Aorta (tissue), 5 donors: ENCODE results near the gene TTLL7. TPM values are rescaled to one million over a fixed set of nuclear protein-coding genes. Genes with fewer than 3 reads are reported as not detected.

Experiments used
- ATAC-seq: fragments of 200-7000 bp; cut with Tn5 transposase; one replicate; pipeline ENCODE4 v1.9.1; 2022; ENCODE audit warnings: moderate library complexity; ENCODE audit not compliant: low FRiP score
- DNase-seq, 2 donors: peaks; one replicate each; pipeline ENCODE4 v3.0.0-alpha.2; 2020
- H3K27ac ChIP-seq, 2 donors: one replicate each; pipeline ENCODE4 v1.5.1; 2013; ENCODE audit warnings: low read length in 2 of 2, mild to moderate bottlenecking in 2 of 2, moderate library complexity in 2 of 2, control low read depth in 1 of 2, inconsistent platforms in 1 of 2, low read depth in 1 of 2
- H3K27me3 ChIP-seq, 2 donors: one replicate each; pipeline ENCODE4 v1.6.1; 2013; ENCODE audit warnings: control low read depth in 1 of 2, low read length in 1 of 2, mild to moderate bottlenecking in 1 of 2, moderate library complexity in 1 of 2; ENCODE audit not compliant: insufficient read depth in 2 of 2, control insufficient read depth in 1 of 2
- H3K36me3 ChIP-seq, 2 donors: one replicate each; pipeline ENCODE4 v1.6.1; 2013; ENCODE audit warnings: control low read depth in 1 of 2, low read length in 1 of 2, mild to moderate bottlenecking in 1 of 2; ENCODE audit not compliant: insufficient read depth in 2 of 2, control insufficient read depth in 1 of 2
- H3K4me1 ChIP-seq, 2 donors: one replicate each; pipeline ENCODE4 v1.6.1; 2013; ENCODE audit warnings: low read length in 2 of 2, control low read depth in 1 of 2, mild to moderate bottlenecking in 1 of 2, moderate library complexity in 1 of 2; ENCODE audit not compliant: insufficient read depth in 2 of 2, control insufficient read depth in 1 of 2
- H3K4me3 ChIP-seq, 2 donors: one replicate each; pipeline ENCODE4 v1.5.1; 2013; ENCODE audit warnings: low read length in 2 of 2, control low read depth in 1 of 2, mild to moderate bottlenecking in 1 of 2
- H3K9me3 ChIP-seq: one replicate; pipeline ENCODE4 v1.6.1; 2013; ENCODE audit warnings: mild to moderate bottlenecking, low read length; ENCODE audit not compliant: control insufficient read depth
- WGBS, 2 donors: extraction: QIAGEN DNeasy Blood & Tissue Kit; methylation state at CpG; one replicate each; pipeline ENCODE4 v1.1.7; 2013; 5-methylcytosine and 5-hydroxymethylcytosine counted together
- intact Hi-C, 2 donors: fragments of 100-400 bp; cut with DNase I; formaldehyde crosslinking; loops; one replicate each; pipeline versions ENCODE4 v1.14.2 to v1.15.0; 2022
- polyA plus RNA-seq, 2 donors: library from polyadenylated mRNA; stranded (reverse); fragments of 200-250 nt; gene quantifications; one replicate each; pipeline ENCODE4 v1.2.3, GENCODE V29; 2013
- total RNA-seq, 2 donors: library from RNA; stranded (reverse); fragmentation: NEBNext Ultra II Directional; extraction: Animal tissue kit (Norgen Biotek cat#: 25700); gene quantifications; one replicate each; pipeline ENCODE4 v1.2.1, GENCODE V29; 2021
- donor health status: healthy with polysubstance abuse.
- donor health status: Bipolar disorder and iron deficiency.
- donor health status: DM: no; HTN: no; CAD: no.
- donor health status: DM: no; HTN: no; CAD: no.
- donor health status: DM: yes; HTN: yes; CAD: no.

The TTLL7 gene
- total and polyA plus RNA-seq, 4 donors: 11.0 to 107 (median 60.9) TPM

GRCh38 chr1:83932693-83933092, 66.2 kb downstream of the TTLL7 start:
- ATAC-seq: no peak
- intact Hi-C loops: loop anchor here (2.0 to 10.0 kb wide), 3 partner anchors 62 to 145 kb away; partner anchors contain the start of gene TTLL7 (in 1 of the 2)
- H3K36me3 ChIP-seq: peaks cover 0 to 2% of the 10 kb centered on the region in 2 donors
- H3K27ac ChIP-seq: no peak overlapping the region
- no peak overlapping the region for H3K4me3 ChIP-seq
- 70 to 71% methylated on average over 4 of the region's 4 CpGs for WGBS, 2 donors
- H3K27me3 ChIP-seq: no peaks in the 10 kb centered on the region
- no peaks in the 10 kb centered on the region for H3K9me3 ChIP-seq
- DNase-seq: no peak
- H3K4me1 ChIP-seq: peaks cover 3% of the 10 kb centered on the region in 2 donors

GRCh38 chr1:83932281-83932680, 66.7 kb downstream of the TTLL7 start:
- DNase-seq: no peak
- H3K4me3 ChIP-seq: no peak overlapping the region
- H3K27me3 ChIP-seq: no peaks in the 10 kb centered on the region
- H3K4me1 ChIP-seq: peaks cover 3 to 4% of the 10 kb centered on the region in 2 donors
- peaks cover 0 to 2% of the 10 kb centered on the region in 2 donors for H3K36me3 ChIP-seq
- intact Hi-C loops: loop anchor here (2.0 to 10.0 kb wide), 3 partner anchors 63 to 145 kb away; partner anchors contain the start of gene TTLL7 (in 1 of the 2)
- no peak overlapping the region for H3K27ac ChIP-seq
- no peaks in the 10 kb centered on the region for H3K9me3 ChIP-seq
- no peak for ATAC-seq
- 78 to 80% methylated on average over 4 of the region's 4 CpGs for WGBS, 2 donors

DNA sequence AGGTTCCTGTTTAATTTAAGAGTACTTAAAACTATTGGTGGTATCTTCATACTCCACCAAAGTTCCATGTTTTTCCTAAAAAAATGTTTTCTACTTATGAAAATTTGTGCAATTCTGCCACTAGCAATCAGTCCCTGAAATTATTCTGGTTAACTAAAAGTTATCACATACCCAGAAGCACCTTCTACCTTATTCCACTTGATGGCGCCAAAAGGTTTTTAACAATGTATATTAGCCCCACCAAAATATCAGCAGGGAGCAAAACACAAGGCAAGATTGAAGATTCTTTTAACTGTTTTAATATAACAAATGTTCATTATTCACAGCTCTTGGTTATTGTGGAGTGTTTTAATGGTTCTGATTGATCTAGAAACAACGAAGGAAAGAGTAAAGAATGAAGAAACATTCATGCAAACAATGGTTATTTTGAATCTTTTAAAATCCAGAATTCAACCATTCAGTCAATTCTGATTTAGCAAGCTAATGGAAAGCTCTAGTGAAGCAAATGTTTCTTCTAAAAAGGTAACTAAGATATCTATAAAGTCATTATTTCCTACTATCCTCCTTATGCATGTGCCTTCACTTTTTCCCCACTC, 67.2 kb downstream of the TTLL7 start:
- 1 to 4% methylated on average over 2 of the region's 2 CpGs for WGBS, 2 donors
- intact Hi-C loops: loop anchor here (2.0 to 10.0 kb wide), 4 partner anchors 63 to 191 kb away; partner anchors contain the start of gene TTLL7 (in 1 of the 2)
- no peak for ATAC-seq

GRCh38 chr1:83929184-83929583, 69.7 kb downstream of the TTLL7 start:
- DNase-seq: no peak
- 94 to 98% methylated on average over 1 of the region's 1 CpG for WGBS, 2 donors
- Histone ChIP-seq H3K4me3 (no peak overlapping the region), H3K9me3 (no peaks in the 10 kb centered on the region), H3K27ac (no peak overlapping the region), H3K27me3 (no peaks in the 10 kb centered on the region), H3K4me1 (peaks cover 3 to 4% of the 10 kb centered on the region in 2 donors), H3K36me3 (peaks cover 4% of the 10 kb centered on the region in 2 donors)
- intact Hi-C loops: loop anchor here in 1 of 2 donors (2.0 to 10.0 kb wide), 2 partner anchors 194 to 506 kb away; no protein-coding TSS in a partner anchor
- ATAC-seq: no peak

More for the DNA sequence above, 67.2 kb downstream of the TTLL7 start:
- H3K4me1 ChIP-seq: peaks cover 3 to 4% of the 10 kb centered on the region in 2 donors
- peaks cover 0 to 2% of the 10 kb centered on the region in 2 donors for H3K36me3 ChIP-seq
- no peaks in the 10 kb centered on the region for H3K27me3 ChIP-seq
- DNase-seq: no peak
- H3K4me3 ChIP-seq: no peak overlapping the region
- H3K9me3 ChIP-seq: no peaks in the 10 kb centered on the region
- no peak overlapping the region for H3K27ac ChIP-seq

GRCh38 chr1:83928396-83928795, 70.5 kb downstream of the TTLL7 start:
- H3K9me3 ChIP-seq: no peaks in the 10 kb centered on the region
- no peak overlapping the region for H3K27ac ChIP-seq
- H3K4me3 ChIP-seq: no peak overlapping the region
- ATAC-seq (no peak), DNase-seq (no peak)
- intact Hi-C loops: loop anchor here in 1 of 2 donors (2.0 to 10.0 kb wide), 2 partner anchors 194 to 506 kb away; no protein-coding TSS in a partner anchor
- H3K27me3 ChIP-seq: no peaks in the 10 kb centered on the region
- peaks cover 4% of the 10 kb centered on the region in 2 donors for H3K36me3 ChIP-seq
- peaks cover 2 to 3% of the 10 kb centered on the region in 2 donors for H3K4me1 ChIP-seq

DNA sequence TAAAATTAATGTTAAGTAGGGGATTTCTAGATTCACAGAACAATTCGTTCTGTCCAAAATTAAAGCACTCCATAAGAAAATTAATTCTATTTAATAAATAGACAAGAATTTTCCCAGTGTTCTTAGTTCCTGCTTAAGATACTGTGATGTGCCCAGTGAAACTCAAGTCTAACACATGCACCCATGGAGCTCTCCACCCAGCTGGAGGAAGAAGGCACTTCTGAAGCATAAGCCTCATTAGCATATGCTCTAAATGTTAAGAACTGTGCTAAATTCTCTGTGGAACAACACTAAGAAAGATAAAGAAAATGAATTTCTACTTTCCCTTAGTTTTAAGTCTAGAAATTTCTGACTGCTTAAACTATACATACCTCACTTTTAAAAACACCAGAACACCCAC, 71.2 kb downstream of the TTLL7 start:
- Histone ChIP-seq H3K9me3 (no peaks in the 10 kb centered on the region), H3K4me1 (peaks cover 2 to 3% of the 10 kb centered on the region in 2 donors), H3K36me3 (peaks cover 2 to 4% of the 10 kb centered on the region in 2 donors), H3K27me3 (no peaks in the 10 kb centered on the region), H3K27ac (no peak overlapping the region), H3K4me3 (no peak overlapping the region)
- ATAC-seq: no peak
- DNase-seq: no peak
- intact Hi-C loops: loop anchor here in 1 of 2 donors (2.0 to 10.0 kb wide), 2 partner anchors 195 to 507 kb away; no protein-coding TSS in a partner anchor
- 54 to 85% methylated on average over 1 of the region's 1 CpG for WGBS, 2 donors

DNA sequence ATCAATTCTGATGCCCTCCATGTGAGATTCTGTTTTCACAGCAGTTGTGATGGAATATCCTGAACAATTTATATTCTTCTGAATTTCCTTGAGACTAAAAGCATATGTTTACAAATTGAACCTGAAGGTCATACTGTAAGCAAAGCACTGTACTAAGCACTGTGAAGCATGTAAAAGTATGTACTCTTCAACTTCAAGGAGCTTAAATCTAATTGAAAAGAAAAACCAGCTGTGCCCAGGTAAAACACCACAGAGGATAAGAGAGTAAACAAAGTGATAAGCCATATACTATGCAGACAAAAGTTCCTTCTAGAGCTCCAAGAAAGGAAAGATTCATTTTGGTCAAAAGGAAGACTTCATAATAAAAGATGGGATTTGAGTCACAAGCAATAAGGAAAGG, 71.9 kb downstream of the TTLL7 start:
- no peak for DNase-seq
- intact Hi-C loops: loop anchor here in 1 of 2 donors (10.0 kb wide), 1 partner anchor 508 kb away; no protein-coding TSS in a partner anchor
- Histone ChIP-seq H3K36me3 (peaks cover 2 to 4% of the 10 kb centered on the region in 2 donors), H3K4me1 (peaks cover 2 to 3% of the 10 kb centered on the region in 2 donors), H3K27ac (no peak overlapping the region), H3K9me3 (no peaks in the 10 kb centered on the region), H3K4me3 (no peak overlapping the region), H3K27me3 (no peaks in the 10 kb centered on the region)
- no peak for ATAC-seq

DNA sequence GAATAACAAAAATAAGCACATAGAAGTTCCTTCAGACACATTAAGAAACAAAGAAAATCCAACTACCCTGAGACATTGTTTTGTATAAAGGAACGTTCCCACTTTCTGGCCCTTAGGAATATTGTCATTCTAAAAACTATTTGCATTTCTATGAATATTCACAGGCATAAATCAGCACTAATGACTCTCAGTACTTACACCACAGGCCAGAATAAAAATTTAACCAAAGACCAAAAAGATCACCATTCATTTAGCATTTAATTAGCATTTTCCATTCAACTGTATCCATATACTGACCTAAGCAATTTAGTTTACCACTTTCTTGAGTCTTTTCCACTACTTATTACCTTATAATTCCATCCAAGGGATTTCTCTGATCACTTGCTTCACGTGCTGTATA, 75.4 kb downstream of the TTLL7 start:
- WGBS, 2 donors: 82 to 91% methylated on average over 2 of the region's 2 CpGs
- no peaks in the 10 kb centered on the region for H3K9me3 ChIP-seq

DNA sequence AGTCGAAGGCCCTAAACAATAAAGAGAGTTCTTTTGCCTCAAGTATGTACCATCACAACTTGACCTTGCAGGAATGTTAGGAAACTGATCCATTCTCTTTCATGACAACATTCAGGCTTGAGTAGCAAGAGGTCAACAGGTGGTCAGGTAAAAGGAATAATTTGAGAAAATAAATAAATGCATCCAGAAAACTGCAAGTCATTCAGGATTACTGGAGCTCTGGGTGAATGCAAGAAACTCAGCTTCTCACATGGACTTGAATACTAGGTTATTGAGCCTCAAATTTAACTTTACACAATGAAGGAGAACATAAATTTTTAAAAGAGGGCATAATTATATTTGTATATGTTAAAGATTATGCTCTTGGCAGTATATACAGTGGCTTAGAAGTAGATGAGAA, 76.5 kb downstream of the TTLL7 start:
- DNase-seq: no peak
- no peak for ATAC-seq
- H3K27me3 ChIP-seq: no peaks in the 10 kb centered on the region
- no peak overlapping the region for H3K27ac ChIP-seq
- no peak overlapping the region for H3K4me3 ChIP-seq
- H3K36me3 ChIP-seq: peaks cover 4 to 6% of the 10 kb centered on the region in 2 donors
- WGBS, 2 donors: 95 to 96% methylated on average over 1 of the region's 1 CpG
- H3K4me1 ChIP-seq: no peaks in the 10 kb centered on the region
- H3K9me3 ChIP-seq: no peaks in the 10 kb centered on the region
- intact Hi-C loops: loop anchor here in 1 of 2 donors (10.0 kb wide), 1 partner anchor 512 kb away; no protein-coding TSS in a partner anchor

More for the DNA sequence above, 75.4 kb downstream of the TTLL7 start:
- H3K4me3 ChIP-seq: no peak overlapping the region
- no peak for ATAC-seq
- intact Hi-C loops: loop anchor here in 1 of 2 donors (10.0 kb wide), 1 partner anchor 511 kb away; no protein-coding TSS in a partner anchor
- peaks cover 4 to 6% of the 10 kb centered on the region in 2 donors for H3K36me3 ChIP-seq
- DNase-seq: no peak
- peaks cover 2 to 3% of the 10 kb centered on the region in 2 donors for H3K4me1 ChIP-seq
- H3K27me3 ChIP-seq: no peaks in the 10 kb centered on the region
- H3K27ac ChIP-seq: no peak overlapping the region
